GM18870 (cell line): ENCODE data around the gene ZNG1A.
"Not testable (repeated sequence)": the region's sequence is repeated elsewhere in the genome, so short reads cannot be mapped to it uniquely, and the experiment has no call there.

ENCODE experiments used
- ATAC-seq: cut with Tn5 transposase; IDR thresholded peaks from one replicate; pipeline ENCODE4 v1.9.1; 2021; ENCODE audit warnings: moderate library complexity; ENCODE audit not compliant: unreplicated experiment

The ZNG1A gene

DNA sequence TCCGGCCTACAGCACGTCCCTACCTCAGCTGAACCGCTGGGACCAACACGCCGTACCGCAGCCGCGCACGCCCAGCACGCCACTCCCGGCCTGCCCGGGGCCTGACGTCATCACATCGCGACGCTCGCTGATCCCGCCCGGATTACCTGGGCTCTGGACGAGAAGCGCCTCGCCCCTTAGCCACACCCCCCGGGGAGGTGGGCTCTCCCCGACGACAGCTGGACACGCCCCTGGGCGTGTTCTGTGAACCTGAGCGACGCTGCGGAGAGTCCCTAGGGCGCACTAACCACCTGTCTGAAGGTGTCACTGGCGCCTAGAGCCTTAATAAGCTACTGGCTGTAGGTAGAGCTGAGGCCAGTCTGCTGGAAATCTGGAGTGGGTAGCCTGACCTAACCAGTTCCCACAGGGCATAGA, at the start of gene ZNG1A:
Gene ZNG1A (minus strand): TSS at position 87 of the 414 bp plus-strand sequence. CDS start 87 bp downstream, outside the sequence.
- not testable (repeated sequence) for ATAC-seq

DNA sequence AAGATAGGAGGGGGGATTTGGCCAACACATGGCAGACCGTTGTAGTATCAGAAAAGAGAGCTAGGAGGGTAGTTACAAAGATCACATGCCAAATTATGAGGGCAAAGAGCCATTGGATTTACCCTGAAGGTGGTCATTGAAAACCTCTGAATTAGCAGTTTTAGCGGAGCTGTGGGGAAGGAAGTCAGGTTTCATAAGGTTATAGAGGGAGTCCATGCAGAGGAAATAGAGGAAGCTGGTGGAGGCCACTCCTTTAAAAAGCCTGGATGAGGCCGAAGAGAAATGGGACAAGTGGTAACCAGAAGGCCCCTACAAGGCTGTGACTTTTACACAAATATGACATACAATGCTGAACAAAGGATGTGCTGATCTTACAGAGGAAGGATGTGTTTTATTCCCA, 49.0 kb upstream of the ZNG1A start:
- ATAC-seq: no peak

DNA sequence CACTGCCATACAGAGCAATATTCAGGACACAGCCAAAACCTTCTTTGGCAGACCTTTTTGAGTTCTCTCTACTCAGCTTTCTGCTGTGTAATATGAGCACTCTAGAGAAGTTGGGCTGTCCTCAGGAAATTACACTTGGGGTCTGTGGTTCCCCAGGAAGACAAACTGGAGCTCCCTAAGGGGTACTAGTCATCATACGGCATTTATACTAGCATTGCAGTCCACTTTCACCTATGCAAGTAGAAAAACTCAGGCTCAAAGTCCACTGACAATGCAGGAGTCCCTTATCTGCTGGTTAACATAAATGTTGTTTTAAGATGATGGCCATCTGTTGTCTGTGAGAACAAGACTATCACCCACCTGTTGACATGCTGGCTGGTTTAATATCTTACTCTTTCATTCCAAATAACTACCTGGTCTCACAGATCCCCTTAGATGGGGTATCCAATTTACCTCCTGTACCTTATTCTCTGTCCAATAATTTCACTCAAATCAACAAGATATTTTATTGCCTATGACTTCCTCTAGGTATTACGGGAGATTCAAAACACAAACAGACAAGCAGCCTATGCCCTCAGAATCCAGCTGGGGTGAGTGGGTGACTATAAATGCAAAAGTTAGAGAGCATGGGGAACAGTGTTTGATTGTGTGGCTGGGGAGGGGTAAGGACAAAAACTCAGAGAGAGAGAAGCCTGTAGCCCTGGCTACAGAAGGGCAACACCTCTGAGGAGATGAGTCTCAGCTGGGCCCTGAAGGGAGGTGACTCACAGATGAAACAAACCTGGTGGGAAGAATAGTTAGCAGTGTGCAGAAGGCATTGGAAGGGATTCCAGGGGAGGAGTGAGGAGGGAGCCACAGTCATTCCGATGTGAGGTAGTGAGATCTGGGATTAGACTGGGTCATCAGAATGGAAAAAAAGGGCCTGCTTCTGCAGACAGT, 46.0 kb upstream of the ZNG1A start:
- no peak for ATAC-seq

DNA sequence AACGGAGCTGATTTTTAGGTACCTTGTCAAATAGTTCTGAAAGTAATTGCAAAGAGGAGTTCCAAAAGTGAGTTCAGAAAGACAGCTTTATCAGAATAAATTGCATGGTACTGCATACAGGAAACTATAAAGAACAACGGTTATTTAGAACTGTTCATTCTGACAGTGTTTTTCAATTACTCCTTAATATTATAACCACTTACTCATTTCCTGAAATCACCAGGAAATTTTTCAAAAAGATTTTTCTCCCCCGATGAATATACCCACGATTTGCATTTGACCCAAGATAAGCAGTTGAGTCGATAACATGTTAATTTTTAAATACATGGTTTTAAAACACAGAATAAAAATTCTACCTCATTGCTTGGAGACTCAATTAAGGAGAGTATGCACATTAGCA, 45.2 kb upstream of the ZNG1A start:
- ATAC-seq: no peak

DNA sequence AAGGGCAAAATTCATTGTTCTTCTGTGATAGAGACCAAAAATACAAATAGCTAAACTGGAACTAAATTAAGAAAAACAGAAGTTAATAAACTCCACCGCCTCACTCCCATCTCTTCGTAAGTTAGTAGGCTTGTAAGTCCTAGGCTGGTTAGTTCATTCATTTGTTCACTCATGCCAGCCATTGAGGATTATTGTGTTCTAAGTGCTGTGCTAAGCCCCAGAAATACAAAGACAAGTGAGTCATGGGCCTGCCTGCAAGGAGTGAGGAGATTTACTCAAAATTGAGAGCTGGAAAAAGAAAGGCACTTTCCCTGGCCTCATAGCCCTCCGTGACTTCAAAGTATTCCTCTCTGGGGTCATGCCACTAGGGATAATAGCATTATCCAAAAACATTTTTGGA, 44.3 kb upstream of the ZNG1A start:
- ATAC-seq: no peak

DNA sequence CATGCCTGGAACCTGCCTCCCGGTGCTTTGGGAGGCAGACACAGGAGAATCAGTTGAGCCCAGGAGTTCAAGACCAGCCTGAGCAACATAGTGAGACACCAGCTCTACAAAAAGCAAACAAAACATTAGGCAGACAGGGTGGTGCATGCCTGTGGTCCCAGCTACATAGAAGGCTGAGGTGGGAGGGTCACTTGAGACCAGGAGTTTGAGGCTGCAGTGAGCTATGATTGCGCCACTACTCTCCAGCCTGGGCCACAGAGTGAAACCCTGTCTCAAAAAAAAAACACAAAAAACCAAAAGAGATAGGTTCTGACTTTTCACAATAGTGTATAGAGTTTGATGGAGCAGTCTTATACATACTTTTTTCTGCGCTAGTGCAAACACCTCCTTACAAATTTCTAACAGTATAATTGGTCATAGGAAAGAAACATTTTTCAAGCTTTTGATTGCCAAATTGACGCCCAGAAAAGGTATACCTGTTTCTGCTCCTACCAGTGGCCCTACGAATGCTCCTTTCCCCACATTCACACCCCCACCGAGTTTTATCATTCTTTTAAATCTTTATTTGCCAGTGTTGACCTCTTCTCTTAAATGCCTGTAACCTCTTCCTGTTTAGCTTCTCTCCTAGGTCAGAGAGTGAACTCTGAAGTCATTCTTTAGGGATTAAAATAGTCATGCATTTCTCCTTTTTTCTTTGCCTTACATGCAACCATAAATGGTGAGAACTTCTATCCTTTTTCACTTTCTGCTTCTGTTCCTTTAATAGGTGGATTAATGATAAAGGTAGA, 43.3 kb upstream of the ZNG1A start:
- ATAC-seq: no peak

DNA sequence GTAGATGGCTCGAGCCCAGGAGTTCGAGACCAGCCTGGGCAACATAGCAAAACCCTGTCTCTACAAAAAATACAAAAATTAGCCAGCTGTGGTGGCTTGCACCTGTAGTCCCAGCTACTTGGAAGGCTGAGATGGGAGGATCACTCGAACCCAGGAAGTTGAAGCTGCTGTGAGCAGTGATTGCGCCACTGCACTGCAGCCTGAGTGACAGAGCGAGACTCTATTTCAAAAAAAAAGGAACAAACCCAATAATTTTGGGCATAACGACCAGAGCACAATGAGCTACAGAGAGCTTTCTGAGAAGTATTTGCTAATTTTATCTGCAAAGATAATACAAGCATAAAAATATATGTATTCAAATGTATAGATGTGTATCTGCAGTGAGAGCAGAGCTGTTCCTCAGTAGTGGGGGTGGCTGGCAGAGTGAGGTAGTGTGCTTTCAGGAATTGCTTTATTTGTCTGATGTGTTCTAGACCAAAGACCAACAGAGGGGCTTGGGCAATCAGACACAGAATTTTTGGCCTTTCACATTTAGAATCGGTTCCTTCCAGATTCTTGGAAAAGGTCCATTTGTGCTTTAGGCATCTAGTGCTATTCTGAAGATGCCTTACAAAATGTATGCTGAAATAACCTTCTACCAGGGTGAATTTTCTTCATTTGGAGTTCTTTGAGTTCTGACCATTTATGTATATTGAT, 41.0 kb upstream of the ZNG1A start:
- ATAC-seq: no peak

DNA sequence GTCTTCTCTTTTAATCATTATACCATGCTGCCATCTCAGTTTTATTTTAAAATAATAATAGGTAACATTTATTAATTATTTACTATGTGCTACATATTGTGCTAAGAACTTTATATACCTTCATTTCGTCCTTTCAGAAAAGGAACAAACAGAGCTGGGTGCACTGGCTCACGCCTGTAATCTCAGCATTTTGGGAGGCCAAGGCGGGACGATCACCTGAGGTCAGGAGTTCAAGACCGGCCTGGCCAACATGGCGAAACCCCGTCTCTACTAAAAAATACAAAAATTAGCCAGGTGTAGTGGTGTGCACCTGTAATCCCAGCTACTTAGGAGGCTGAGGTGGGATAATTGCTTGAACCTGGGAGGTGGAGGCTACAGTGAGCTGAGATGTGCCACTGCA, 40.2 kb upstream of the ZNG1A start:
- ATAC-seq: not testable (repeated sequence)

DNA sequence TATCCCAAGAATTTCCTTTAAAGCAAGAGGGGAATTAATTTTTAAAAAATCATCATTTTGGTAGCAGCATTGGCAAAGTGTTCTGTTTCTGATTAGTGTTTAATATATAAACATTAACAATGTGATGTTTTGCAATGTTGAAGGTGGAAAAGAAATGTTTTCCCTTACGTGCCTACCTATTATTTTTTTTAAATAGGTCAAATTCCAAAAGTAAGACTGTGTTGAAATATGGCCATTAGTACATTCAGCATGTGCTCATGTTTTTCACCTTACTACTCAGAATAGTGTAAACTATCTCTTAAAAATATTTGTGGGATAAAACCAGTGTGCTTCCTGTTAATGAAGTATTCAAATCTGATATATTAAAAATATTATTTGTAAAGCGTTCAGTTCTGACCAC, 39.1 kb upstream of the ZNG1A start:
- no peak for ATAC-seq

DNA sequence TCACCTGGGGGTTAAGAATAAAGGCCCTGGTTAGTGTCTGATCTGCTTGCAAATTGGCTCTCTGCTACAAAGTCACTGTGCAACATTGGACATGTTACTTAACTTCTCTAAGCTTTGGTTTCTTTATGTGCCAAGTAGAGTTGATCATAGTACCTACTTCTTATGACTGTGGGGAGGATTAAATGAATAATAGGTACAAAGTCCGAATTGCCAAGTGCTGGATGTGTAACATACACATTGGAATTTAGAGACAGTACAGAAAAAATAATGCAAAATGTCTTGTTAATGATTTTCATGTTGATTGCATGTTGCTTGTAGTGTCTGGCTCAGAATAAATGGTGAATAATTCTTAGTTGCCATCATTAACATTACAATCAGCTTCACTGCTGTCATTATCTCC, 38.0 kb upstream of the ZNG1A start:
- ATAC-seq: no peak

DNA sequence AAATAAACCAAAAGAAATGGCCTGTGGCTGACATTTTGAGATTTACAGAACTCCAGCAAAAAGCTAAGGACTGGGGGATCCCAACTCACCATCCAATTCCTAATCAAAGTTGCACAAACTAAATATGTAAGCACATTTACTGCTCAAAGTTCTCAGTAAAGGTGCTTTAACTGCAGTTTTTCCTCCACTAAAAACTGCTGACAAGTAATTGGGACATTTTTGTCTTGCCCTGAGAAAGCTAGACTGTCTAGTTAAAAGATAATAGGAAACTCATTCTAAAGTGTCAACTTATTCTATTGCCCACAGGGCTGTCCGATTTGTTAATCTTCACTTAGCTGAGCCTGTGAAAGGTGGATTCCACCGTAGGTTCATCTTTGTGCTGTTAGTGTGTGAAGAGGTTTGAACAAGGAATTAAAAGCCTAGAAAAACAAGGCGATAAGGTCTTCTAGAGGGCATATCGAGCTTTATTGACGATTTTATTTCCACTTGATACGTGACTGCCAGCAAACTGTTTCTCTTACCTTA, 36.8 kb upstream of the ZNG1A start:
- no peak for ATAC-seq

DNA sequence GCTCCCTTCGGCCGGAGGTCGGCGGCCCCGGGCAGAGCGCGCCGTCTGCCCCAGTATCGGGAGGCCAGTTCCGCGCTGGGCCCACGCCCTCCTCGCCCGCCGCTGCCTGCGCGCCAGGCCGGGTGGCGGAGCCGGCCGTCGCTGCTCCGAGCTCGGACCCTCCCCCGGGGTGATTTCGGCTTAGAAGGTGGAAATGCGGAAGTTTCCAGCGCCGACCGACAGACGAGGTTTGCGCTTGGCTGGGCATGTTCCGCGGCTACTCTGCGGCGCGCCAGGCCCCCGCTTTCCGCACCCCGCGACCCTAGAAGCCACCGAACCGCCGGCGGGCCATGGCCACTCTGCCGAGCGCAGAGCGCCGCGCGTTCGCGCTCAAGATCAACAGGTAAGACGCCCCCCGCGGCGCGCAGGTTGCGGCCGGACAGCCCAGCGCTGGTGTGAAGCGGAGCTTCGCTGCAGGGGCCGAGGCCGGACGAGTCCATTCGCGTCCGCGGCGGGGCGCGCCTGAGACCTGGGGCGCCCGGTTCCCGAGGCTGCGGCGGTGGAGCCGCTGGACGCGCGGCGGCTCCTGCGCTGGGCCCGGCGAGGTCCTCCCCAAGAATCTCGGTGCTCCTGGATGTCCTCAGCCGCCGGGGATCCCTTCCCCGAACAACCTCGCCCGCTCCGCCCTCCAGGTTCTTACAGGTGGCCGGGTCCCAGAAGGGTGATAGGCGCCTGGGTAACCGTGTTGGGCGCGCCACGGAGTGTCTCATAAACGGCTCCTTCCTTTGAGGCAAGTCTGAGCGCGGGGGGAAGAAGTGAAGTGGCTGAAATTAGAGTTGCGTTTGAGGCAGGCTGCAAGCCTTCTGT, 36.0 kb upstream of the ZNG1A start, which contains the start of gene DOCK8:
Gene DOCK8 (plus strand): TSS at position 218 of the 846 bp plus-strand sequence. CDS start 112 bp downstream, at position 330.
- ATAC-seq: no peak

DNA sequence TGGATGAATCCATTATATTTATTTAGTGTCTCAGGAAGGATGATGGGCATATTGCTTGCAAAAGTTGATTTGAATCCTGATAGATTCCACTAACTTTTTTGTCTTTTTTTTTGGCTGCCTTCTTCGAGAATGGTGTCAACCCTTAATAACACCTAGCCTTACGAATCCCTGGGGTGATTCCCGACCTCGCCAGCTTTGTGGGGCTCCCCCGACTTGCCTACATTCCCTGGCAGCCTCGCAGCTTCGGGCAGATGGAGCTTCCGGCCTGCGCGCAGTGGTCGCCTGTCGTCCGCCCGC, 35.4 kb upstream of the ZNG1A start:
- no peak for ATAC-seq

DNA sequence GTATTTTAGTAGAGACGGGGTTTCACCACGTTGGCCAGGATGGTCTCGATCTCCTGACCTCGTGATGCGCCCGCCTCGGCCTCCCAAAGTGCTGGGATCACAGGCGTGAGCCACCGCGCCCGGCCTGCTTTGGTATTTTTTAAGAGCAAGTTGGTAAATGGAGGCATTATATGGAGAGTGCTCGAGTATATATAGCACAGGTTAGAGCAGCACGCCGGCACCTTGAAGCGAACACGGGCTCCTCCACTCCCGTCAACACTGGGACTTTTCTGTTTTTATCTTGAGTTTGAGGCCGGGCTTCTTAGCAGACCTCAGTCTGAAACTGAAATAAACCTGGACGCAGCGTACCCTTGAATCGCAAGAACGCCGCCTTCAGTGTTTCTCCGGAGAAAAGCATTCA, 35.0 kb upstream of the ZNG1A start:
- ATAC-seq: not testable (repeated sequence)

DNA sequence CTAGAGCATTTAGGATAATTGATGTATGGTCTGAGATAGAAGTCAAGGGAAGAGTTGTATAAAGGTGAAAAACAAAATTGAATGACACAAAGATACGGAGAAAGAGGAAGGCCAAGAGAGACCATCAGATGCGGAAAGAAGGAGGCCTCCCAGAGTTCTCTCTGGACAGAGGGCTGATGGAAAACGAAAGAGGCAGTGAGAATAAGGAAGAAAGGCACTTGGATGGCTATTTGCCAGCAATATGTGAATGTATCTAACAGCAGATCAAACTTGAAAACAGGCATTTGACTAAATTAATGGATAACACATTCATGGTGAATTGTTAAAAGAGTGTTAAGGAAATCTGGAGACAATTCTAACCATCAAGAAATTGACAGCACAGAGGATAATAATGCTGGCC, 33.4 kb upstream of the ZNG1A start:
- ATAC-seq: no peak

DNA sequence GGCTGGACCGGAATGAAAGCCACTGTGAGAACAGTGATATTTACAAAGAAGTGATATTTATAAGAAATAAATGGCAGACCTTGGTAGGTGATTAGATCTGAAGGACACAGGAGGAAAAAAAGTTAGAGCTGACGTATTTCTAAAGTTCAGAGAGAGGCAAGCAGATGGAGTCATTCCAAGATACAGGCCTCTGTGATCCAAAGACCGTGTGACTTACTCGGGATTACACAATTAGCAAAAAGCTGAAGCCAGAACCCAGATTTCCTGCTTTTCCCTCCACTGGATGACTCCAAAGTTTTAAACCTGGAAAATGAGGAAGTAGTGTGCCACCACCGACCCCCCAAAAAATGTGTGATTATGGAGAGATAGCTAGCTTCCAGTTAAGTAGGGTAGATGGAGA, 32.7 kb upstream of the ZNG1A start:
- ATAC-seq: no peak

DNA sequence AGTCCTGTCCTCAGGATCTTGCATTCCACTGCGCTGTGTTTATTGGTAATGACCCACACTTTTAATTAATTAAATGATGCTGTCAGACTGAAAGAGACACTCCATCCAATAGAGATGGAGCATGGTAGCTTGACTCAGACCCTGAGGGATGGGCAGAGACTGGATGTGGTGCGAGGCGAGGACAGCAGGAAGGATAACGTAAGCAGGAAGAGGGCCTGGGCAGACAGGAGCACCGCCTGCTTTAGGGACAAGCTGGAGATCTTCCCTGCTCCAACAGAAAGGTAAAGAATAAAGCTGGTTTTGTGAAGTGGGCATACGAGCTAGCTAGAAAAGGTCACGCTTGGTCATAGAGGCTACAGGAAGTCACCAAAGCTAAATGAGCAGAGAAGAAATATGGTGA, 32.2 kb upstream of the ZNG1A start:
- no peak for ATAC-seq

DNA sequence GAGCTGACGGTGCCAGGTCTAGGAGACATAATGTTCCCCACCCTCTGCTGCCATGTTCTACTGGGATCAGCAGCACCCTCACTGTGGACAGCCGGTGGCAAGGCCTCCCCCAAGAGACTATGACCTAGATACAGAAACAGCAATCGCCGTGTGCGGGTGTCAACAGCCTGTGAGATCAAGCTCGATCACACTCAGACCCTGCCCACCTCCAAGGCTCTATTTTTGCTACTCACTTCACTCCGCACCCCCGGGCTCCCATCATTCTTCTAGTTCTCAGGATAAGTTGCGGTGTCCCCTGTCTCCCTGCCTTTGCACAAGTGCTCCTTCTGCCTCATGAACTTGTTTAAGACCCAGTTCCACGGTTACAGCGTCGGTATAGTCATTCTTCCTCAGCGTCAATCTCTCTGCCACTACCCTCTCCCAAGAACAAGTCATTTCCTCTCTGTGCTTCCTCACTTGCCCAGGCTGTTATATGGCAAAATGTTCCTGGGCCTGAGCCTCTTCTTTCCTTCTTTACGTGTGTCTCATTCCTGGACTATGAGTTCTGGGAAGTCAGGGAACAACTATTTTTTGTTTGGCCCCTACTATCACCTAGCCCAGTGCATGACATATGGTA, 30.4 kb upstream of the ZNG1A start:
- no peak for ATAC-seq

DNA sequence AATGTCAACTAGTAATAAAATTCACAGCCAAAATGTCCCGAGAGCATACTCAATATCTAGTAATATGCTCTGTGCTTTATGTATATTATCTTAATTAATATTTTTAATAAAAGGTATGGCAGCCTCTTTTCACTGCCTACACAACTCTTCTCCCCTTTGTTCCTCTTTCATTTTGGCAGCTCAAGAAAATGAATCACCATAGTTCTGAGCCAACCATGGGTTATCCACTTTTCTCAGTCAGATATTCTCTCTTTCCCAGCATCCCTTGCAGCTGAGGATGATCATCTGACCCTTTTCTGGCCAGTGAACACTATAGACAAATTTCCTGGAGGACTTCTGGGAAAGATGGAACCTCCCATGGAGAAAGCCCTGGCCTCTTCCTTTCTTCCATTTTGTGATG, 27.6 kb upstream of the ZNG1A start:
- ATAC-seq: no peak

DNA sequence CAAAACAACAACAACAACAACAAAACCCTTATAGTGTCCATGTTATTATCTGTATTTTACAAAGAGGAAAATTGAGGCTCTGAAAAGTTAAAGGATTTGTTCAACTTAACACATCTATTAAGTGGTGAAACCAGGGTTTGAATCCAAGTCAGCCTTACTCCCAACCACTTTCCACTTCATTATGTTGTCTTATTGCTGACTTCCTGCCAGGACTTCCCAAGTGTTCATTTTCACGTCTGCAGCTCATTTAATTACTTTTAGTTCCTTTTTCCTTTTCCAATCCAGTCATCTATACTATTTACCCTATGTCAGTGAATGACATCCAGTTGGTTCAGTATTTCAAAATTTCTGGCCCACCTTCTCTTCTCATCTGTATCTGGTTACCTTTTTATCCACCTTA, 20.7 kb upstream of the ZNG1A start:
- not testable (repeated sequence) for ATAC-seq
